Hindlimb muscle (tissue), 1 donor: Measurements from ENCODE around the gene OR2AG2. TPM values are rescaled to one million over a fixed set of nuclear protein-coding genes. Genes with fewer than 3 reads are reported as not detected.
"Not testable (repeated sequence)": the region's sequence is repeated elsewhere in the genome, so short reads cannot be mapped to it uniquely, and the experiment has no call there.

Source experiments
- DNase-seq: peaks from one replicate; pipeline ENCODE4 v3.0.0-alpha.2; 2013
- polyA plus RNA-seq: library from polyadenylated mRNA; unstranded; fragments of 120-200 nt; gene quantifications from one replicate; pipeline ENCODE4 v1.2.1, GENCODE V29; 2013; ENCODE audit not compliant: insufficient read length

The OR2AG2 gene, protein sequence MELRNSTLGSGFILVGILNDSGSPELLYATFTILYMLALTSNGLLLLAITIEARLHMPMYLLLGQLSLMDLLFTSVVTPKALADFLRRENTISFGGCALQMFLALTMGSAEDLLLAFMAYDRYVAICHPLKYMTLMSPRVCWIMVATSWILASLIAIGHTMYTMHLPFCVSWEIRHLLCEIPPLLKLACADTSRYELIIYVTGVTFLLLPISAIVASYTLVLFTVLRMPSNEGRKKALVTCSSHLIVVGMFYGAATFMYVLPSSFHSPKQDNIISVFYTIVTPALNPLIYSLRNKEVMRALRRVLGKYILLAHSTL
- polyA plus RNA-seq = not detected

GRCh38 chr11:6771926-6772893 lies at the start of gene OR2AG2:
OR2AG2 (minus strand) TSS chr11:6771976; CDS start chr11:6768957, 3,019 bp downstream.
- DNase-seq = peak; percentile 10

DNA sequence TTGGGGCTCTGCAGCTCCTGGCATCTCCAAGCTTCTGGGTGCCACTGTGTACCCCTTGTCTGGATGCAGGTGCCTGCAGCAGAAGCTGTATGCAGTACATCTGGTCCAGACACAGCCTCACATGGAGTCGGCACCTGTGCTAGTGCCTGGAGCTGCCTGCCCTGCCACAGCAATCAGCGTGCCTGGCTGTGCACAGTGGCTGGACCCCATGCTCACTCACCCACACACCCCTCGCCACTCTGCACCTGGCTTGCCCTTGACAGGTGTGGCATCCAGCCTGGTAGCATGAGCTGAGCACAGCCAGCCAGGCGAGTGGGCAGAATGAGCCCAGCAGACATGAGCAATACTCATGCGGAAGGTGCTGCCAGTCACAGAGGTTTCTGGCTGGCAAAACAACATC lies 47.2 kb upstream of the OR2AG2 start:
- no peak for DNase-seq

- DNase-seq = no peak
Measured at GRCh38 chr11:6817694-6818093, 45.9 kb upstream of the OR2AG2 start.

DNA sequence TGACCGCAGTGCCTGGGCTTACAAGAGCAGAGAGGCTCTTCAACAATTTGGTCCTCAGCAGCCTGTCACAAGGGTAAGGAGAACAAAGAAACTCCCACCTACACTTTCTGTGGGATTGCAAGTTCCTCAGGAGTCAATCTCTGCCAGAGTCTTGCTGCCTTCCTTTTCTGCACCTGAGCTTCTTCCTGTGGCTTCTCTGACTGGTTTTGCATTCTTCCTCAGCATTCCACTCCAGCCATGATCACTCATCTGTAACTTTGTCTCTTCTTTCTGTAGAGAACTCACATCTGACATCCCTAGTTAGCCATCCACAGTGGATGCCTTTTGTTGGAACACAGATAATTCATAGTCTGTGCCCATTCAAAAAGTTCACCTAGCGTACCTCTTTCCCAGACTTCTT lies 41.9 kb upstream of the OR2AG2 start:
- DNase-seq = no peak

DNA sequence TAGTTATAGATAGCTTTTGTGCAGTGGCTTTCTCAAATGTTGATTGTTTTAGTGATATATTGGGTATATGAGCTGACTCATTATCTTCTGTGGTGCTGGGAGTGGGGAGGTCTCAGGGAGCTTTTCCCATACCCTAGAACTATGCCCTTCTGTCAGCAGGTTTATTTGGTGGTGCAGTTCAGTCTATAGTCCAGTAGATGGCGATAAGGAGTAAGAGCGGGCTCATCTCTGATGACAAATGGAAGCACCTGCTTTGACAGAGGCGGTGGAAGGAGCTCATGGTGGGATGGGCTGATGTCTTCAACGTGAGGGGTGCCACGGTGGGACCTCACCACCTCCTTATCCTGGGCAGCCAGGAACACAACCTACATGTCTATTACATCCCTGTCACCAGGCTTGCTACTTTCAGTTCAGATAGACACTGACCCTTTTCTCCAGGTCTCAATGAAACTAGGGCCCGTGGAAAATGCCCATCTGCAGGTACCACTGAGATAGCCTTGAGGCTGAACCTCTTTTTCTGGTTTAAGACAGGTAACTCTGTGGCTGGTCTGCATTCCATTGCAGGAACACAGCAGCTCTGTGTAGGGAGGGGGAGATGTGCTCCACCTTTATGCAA lies 40.7 kb upstream of the OR2AG2 start:
- peak; percentile 19 for DNase-seq

GRCh38 chr11:6801075-6801474 lies 29.3 kb upstream of the OR2AG2 start:
- not testable (repeated sequence) for DNase-seq

DNA sequence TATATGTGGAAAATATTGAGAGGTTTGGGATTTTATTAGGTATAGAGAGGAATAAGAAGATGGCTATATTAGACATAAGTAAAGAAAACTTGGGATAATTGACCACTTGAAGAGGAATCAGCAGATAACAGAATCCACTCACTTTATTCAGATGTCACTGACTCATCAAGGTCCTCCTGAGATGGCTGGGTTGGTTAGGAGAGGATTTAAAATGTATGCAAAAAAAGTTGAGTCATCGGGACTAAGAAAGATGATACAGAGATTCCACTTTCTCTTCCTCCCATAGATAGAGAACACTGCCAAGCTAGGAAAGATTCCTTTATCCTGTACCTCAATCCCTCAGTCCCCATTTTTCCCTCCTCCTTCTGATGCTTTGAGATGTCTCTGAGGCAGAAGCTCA lies 27.6 kb upstream of the OR2AG2 start, which contains the start of gene OR6A2:
Gene OR6A2 (minus strand): TSS at position 288 of the 400 bp plus-strand sequence. CDS start 3,981 bp downstream, outside the sequence.
- DNase-seq = no peak

- no peak for DNase-seq
Measured at GRCh38 chr11:6794639-6795038, 22.9 kb upstream of the OR2AG2 start.

DNA sequence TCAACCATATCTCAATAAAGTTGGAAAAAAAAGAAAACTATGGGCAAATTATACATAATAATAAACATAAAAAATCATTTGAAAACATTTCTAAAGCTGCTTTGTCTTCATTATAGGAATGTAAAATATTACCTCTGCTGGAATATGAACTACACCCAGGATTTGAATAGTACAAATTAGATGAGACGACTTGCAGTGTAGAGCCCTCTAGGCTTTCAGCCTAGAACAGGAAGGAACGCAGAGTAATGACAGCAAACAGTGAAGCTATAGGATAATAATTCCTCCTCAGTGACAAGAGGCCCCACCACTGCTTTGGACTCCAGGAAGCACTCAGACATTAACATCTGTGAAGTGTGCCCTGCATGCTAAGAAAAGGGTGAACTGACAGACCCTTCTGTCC lies 18.8 kb upstream of the OR2AG2 start:
- no peak for DNase-seq

GRCh38 chr11:6782720-6783119 lies 10.9 kb upstream of the OR2AG2 start, which contains the start of gene OR2AG1:
OR2AG1 (plus strand) TSS chr11:6783020; CDS start chr11:6785038, 2,018 bp downstream.
- DNase-seq = no peak

DNA sequence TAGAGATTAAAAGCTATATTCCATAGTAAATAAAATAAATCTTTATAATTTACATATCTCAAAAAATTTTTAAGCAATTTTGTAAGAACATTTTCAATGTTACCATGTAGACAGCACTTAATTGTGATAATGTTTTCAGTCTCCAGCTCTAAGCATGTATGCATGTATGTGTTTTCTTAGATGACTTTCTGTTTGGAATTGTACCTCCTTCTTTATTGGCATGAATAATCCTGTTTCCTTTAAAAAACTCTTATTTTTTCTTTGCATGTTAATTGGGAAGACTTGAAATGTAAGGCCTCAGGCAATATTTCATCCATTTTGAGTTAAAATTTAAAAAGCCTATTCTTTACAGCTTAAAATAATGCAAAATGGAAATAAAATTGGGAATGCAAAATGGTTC lies 9.1 kb upstream of the OR2AG2 start:
- DNase-seq = no peak

DNA sequence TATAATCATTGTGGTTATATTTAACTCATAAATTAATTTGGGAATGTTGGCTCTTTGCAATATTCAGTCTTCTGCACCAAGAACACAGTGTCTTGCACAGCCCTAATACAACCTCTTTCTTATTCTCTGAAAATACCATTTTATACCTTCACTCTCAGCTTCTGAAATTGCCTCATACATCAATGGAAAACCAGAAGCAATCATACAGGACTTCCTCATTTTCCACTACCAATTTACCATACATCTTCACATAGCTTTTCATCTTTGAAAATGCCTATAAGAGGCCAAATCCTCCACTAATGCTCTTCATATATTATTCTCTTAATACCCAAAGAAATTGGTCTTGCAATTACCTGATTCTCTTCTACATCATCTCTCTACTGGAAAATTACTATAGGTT lies 6.7 kb upstream of the OR2AG2 start:
- DNase-seq = no peak

GRCh38 chr11:6757373-6757967 lies 14.3 kb downstream of the OR2AG2 start:
- DNase-seq = peak; percentile 52

DNA sequence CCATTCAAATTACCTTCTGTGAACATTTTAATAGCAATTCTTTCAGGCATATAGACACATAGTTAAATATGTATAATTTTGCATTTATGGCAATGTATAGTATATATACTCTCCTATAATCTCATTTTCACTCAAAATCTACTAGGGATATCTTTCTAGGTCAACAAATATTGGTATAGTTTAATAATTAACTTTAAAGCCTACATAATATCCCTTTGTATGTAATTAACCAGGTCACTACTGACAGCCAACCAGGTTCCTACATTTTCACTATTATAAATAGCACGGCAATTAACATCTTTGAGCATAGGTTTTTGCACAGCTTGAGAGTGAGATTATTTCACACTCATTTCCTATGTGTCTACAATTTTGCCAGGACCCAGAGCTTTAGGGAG lies 15.8 kb downstream of the OR2AG2 start:
- DNase-seq = no peak

- DNase-seq = peak; percentile 36
Measured at GRCh38 chr11:6755303-6755952, 16.3 kb downstream of the OR2AG2 start.

DNA sequence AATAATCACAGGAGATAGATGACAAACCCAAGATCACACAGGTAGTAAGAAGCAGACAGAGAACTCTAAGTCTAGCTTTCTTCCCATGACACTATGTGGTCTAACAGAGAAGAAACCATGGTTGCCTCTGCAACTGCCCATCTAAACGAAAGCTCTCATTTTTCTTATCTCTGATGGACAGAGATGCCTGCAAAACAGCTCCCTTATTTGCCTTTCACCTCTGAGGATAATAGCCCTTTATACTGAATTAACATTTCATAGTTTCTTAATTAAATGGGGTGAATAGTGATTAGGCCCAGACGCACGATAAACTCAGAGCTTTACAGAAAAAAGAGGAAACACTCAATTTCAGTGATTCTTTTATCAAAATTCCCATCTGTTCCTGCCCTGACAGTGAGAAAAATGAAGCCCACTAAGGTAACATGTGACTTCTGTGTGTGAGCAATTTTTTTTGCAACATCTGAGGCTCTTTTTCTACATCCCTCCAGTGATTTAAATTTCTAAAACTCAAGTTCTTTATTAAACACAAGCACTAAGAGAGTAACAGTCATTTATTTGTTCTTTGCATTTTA lies 24.6 kb downstream of the OR2AG2 start:
- no peak for DNase-seq

DNA sequence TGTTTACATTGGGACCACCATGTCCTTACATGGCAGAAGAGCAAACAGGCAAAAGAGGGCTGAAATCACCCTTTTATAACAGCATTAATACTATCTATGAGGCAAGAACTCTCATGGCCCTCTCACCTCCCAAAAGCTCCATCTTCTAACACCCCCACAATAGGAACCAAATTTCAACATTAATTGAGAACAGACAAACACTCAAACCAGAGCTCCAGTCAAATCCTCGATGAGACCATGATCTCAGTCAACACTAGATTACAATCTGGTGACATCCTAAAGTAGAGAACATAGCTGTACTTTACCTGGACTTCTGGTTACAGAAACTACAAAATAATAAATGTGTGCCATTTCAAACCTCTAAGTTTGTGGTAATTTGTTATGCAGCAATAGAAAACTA lies 25.1 kb downstream of the OR2AG2 start:
- DNase-seq = no peak

- DNase-seq = peak; percentile 14
Measured at GRCh38 chr11:6746086-6746618, 25.6 kb downstream of the OR2AG2 start.

DNA sequence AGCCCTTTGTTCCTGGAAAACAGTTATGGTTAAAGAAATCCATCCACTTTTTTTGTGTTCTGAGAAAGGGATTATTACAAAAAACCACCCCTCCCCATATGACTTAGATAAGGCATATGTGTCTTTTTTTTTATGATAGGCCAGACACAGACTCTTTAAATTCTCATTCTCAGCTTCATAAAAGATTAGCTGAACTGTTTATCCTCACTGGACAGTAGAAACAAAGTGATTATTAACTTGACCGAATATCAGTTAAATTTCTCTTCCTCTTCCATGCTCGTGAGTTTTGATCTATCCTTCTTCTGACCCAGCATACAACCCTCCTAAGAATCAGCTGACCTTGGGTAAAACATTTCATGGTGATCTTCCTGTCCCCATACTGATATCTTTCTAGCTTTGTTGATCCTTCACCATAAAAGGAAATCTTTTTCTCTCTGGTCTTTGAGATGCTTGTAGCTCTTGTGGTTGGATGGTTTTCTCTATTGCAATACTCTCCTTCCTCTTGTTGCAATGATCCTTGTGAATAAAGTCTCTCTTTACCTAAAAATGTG lies 26.2 kb downstream of the OR2AG2 start:
- no peak for DNase-seq

- no peak for DNase-seq
Measured at GRCh38 chr11:6745018-6745417, 26.8 kb downstream of the OR2AG2 start.

DNA sequence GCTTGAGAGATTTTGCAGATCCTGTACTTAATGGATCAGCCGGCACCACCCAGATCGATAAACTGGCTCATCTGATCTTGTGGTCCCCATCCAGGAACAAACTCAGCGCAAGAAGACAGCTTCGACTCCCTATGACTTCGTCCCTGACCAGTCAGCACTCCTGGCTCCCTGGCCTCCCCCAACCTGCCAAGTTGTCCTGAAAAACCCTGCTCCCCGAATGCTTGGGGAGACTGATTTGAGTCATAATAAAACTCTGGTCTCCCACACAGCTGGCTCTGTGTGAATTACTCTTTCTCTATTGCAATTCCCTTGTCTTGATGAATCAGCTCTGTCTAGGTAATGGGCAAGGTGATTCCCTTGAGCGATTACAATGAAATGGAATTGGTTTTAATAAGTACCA lies 29.5 kb downstream of the OR2AG2 start:
- no peak for DNase-seq
